Ovary (tissue), 9 donors: Measurements from ENCODE around the gene ISLR2. TPM values are rescaled to one million over a fixed set of nuclear protein-coding genes. Genes with fewer than 3 reads are reported as not detected.

Source experiments
- DNase-seq, 5 donors: peaks; one replicate each; pipeline ENCODE4 v3.0.0-alpha.2; 2019 to 2020
- H3K27ac ChIP-seq, 2 donors: fragments of 200-600 bp; one replicate each; pipeline versions ENCODE4 v1.5.1 to v1.8.0; 2019 to 2022
- H3K27me3 ChIP-seq: fragments of 200-600 bp; one replicate; pipeline ENCODE4 v1.8.0; 2022
- H3K36me3 ChIP-seq: fragments of 200-600 bp; sonication (generic); one replicate; pipeline ENCODE4 v1.5.1; 2019
- H3K4me1 ChIP-seq: one replicate; pipeline ENCODE4 v1.8.1; 2013; ENCODE audit warnings: mild to moderate bottlenecking, moderate library complexity; ENCODE audit not compliant: insufficient read depth
- H3K4me3 ChIP-seq: fragments of 200-600 bp; sonication (generic); one replicate; pipeline ENCODE4 v1.5.1; 2017
- H3K9me3 ChIP-seq, 2 donors: fragments of 200-600 bp in 1 of 2; sonication (generic) in 1 of 2; one replicate each; pipeline versions ENCODE4 v1.5.1 to v1.8.1; 2013 to 2019; ENCODE audit warnings: mild to moderate bottlenecking in 1 of 2, moderate library complexity in 1 of 2
- EP300 ChIP-seq: sonication (generic); formaldehyde crosslinking; IDR thresholded peaks from one replicate; pipeline ENCODE4 v1.6.1; 2017; ENCODE audit warnings: antibody characterized with exemption
- POLR2A ChIP-seq: fragments of 450-650 bp; IDR thresholded peaks from one replicate; pipeline ENCODE4 v1.6.1; 2017; ENCODE audit warnings: antibody characterized with exemption, mild to moderate bottlenecking, moderate library complexity
- whole genome bisulfite sequencing, 3 donors: extraction: QIAGEN DNeasy Blood & Tissue Kit in 1 of 3; methylation state at CpG; one replicate each; pipeline versions ENCODE4 v1.1.5 to v1.1.7; 2013 to 2017; 5-methylcytosine and 5-hydroxymethylcytosine counted together
- intact Hi-C, 4 donors: fragments of 100-400 bp; cut with DNase I; formaldehyde crosslinking; loops; one replicate each; pipeline versions ENCODE4 v1.11.0 to v1.15.1; 2022 to 2023
- polyA plus RNA-seq, 2 donors: library from polyadenylated mRNA; stranded (reverse); fragments of 200-250 nt in 1 of 2; fragments of 350-450 nt in 1 of 2; fragmentation: Illumina TruSeq in 1 of 2; extraction: RNeasy Lipid Tissue Mini Kit (QIAGEN cat#74804) in 1 of 2; gene quantifications; one replicate each; pipeline ENCODE4 v1.2.3, GENCODE V29; 2013 to 2014
- total RNA-seq, 7 donors: library from RNA; depleted of rRNA in 2 of 7; stranded (reverse); fragments of >200 nt in 2 of 7; fragmentation: NEBNext Ultra II Directional in 3 of 7; extraction: Animal tissue kit (Norgen Biotek cat#: 25700) in 3 of 7; gene quantifications; one replicate each; pipeline versions ENCODE4 v1.1.0 to v1.2.4, GENCODE V29; 2016 to 2023
- TF ChIP-seq, protein P1 (sequence below), 3 donors: fragments of 450-650 bp in 2 of 3; fragments of 200-600 bp in 1 of 3; IDR thresholded peaks; one replicate each; pipeline versions ENCODE4 v1.5.1 to v1.8.0; 2016 to 2022; ENCODE audit warnings: antibody characterized with exemption in 3 of 3, mild to moderate bottlenecking in 1 of 3
- donor health status: DM: no; HTN: no; CAD: no; lungs with moderate emphysema.
- donor health status: DM: no; HTN: no; CAD: no.
- donor health status: Bipolar disorder and iron deficiency.
- donor health status: DM: yes; HTN: yes; CAD: no.
- donor health status: DM: no; HTN: no; CAD: no.
- donor health status: DM: yes; HTN: yes; CAD: no.

The ISLR2 gene
- total and polyA plus RNA-seq, 9 donors = 0.11 to 1.1 (median 0.38) TPM; not detected in 1

DNA sequence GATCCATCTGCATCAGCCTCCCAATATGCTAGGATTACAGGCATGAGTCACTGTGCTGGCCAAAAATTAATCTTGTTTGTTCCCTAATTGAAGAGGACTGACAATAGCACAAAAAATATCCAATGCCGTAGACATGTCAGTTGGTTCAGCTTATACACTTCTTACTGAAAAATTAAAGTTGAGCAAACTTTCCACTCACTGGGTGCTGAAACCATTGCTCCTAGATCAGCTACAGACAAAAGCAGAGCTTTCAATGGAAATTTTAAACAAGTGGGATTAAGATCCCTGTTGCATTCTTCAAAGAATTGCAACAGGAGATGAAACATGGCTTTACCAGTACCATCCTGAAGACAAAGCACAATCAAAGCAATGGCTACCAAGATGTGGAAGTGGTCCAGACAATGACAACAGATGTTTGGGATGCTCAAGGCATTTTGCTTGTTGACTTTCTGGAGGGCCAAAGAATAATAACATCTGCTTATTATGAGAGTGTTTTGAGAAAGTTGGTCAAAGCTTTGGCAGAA is 16.0 kb downstream of the ISLR2 start:
- 91 to 95% (median 93%) methylated on average over 1 of the region's 1 CpG for WGBS, 3 donors
- DNase-seq = no peak
- intact Hi-C loops = no loop called here
- H3K27me3 ChIP-seq = no peaks in the 10 kb centered on the region
- no peaks in the 10 kb centered on the region for H3K36me3 ChIP-seq
- TF ChIP-seq EP300 (no peak), POLR2A (no peak)
- TF ChIP-seq, protein P1, sequence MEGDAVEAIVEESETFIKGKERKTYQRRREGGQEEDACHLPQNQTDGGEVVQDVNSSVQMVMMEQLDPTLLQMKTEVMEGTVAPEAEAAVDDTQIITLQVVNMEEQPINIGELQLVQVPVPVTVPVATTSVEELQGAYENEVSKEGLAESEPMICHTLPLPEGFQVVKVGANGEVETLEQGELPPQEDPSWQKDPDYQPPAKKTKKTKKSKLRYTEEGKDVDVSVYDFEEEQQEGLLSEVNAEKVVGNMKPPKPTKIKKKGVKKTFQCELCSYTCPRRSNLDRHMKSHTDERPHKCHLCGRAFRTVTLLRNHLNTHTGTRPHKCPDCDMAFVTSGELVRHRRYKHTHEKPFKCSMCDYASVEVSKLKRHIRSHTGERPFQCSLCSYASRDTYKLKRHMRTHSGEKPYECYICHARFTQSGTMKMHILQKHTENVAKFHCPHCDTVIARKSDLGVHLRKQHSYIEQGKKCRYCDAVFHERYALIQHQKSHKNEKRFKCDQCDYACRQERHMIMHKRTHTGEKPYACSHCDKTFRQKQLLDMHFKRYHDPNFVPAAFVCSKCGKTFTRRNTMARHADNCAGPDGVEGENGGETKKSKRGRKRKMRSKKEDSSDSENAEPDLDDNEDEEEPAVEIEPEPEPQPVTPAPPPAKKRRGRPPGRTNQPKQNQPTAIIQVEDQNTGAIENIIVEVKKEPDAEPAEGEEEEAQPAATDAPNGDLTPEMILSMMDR (IDR thresholded peaks at IDR 0.05) = no peak
- no peak overlapping the region for H3K27ac ChIP-seq
- no peak overlapping the region for H3K4me3 ChIP-seq
- H3K4me1 ChIP-seq = no peaks in the 10 kb centered on the region
- H3K9me3 ChIP-seq = peaks cover 0 to 5% of the 10 kb centered on the region in 2 donors

DNA sequence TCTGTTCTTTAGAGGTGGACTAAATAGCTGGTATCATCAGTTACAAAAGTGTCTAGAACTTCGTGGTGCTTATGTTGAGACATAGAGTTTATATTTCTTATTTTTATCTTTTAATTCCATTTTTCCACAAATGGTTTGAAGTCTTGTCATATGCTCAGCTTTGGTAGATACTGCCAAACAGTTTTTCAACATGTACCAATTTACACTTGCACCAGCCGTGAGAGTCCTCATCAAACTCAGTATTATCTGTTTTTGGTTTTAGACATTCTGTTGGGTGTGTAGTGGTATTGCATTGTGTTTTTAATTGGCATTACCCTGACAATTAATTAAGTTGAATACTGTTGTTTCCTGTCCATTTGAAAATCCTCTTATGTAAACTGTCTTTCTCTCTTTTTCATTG is 16.7 kb downstream of the ISLR2 start:
- Histone ChIP-seq H3K27me3 (no peaks in the 10 kb centered on the region), H3K36me3 (no peaks in the 10 kb centered on the region), H3K9me3 (peaks cover 0 to 5% of the 10 kb centered on the region in 2 donors), H3K4me3 (no peak overlapping the region), H3K4me1 (no peaks in the 10 kb centered on the region), H3K27ac (no peak overlapping the region)
- intact Hi-C loops = no loop called here
- TF ChIP-seq POLR2A (no peak), EP300 (no peak)
- TF ChIP-seq, protein P1 (IDR thresholded peaks at IDR 0.05) = no peak
- DNase-seq = no peak
- WGBS, 3 donors = 69 to 74% (median 70%) methylated on average over 2 of the region's 2 CpGs

DNA sequence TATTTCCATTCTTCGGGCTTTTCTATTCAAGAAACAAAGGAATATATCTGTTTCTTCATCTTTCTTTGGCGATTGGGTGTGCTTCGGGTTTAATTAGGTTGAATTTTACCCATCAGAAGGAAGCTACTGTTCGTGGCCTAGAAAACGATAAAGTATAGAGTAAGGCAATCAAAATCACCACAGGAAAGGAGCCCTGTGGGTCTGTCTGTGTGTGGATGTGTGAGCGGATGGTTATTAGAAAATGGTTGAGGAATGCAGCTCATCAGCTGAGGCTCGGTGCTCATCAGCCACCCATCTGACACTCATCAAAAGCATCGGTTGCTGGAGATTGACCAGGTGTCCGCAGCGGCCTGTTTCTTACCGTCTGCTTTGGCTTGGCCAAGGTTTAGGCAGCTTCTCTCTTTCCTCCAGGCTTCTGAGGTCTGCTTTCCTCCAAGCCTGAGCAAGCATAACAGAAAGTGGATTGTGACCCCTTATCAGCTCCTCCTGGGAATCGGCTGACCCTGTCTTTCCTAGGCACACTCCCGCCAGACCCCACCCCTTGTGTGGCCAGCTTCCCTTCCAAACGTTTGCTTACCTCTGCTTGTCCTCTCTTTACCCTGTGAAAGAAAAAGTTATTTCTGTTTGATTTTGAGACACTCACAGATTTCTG is 25.5 kb downstream of the ISLR2 start:
- intact Hi-C loops = no loop called here
- H3K27ac ChIP-seq = no peak overlapping the region
- WGBS, 3 donors = 63 to 68% (median 65%) methylated on average over 14 of the region's 14 CpGs
- no peak for TF ChIP-seq EP300
- TF ChIP-seq, protein P1 (IDR thresholded peaks at IDR 0.05) = no peak
- no peak for TF ChIP-seq POLR2A
- no peaks in the 10 kb centered on the region for H3K9me3 ChIP-seq
- no peak overlapping the region for H3K4me3 ChIP-seq
- H3K27me3 ChIP-seq = no peaks in the 10 kb centered on the region
- H3K36me3 ChIP-seq = no peaks in the 10 kb centered on the region
- no peak for DNase-seq
- peaks cover 1% of the 10 kb centered on the region for H3K4me1 ChIP-seq

DNA sequence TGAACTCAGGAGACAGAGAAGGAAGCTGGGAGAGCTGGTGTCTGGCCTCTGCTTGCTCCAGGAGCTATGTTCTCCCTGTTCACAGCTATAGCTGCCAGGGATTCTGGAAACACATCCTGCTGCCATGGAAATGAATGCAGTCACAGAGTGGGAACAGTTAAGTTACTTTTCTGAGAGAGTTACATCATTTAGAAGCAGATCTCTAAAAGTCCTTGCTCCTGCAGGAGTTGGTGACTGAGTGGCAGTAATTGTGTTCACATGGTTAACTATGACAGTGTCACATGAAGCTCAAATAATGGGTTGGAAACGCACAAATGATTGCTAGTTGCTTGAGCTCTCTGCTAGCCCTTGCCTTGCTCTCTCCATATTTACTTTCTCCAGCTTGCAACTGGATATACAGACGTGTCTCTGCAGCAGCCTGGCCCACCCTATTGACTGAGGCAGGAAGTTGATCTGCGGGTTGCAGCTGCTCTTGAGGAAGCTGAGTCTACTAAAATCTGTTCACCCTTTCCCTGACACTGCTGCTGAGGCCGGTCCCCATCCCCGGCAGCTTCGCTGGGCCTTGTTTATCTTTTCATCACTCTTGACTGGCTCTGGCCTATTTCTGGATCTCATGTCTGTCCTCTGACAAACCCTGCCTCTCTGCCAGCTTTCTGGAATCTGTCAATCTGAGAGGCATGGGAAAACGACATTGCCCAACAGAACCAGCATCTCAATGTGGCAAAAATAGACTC is 26.5 kb downstream of the ISLR2 start:
- WGBS, 3 donors = 33 to 48% (median 37%) methylated on average over 7 of the region's 7 CpGs
- H3K4me1 ChIP-seq = peaks cover 1% of the 10 kb centered on the region
- TF ChIP-seq, protein P1 (IDR thresholded peaks at IDR 0.05) = no peak
- TF ChIP-seq POLR2A (no peak), EP300 (no peak)
- H3K36me3 ChIP-seq = no peaks in the 10 kb centered on the region
- no peak overlapping the region for H3K27ac ChIP-seq
- no peaks in the 10 kb centered on the region for H3K27me3 ChIP-seq
- no peaks in the 10 kb centered on the region for H3K9me3 ChIP-seq
- intact Hi-C loops = no loop called here
- no peak overlapping the region for H3K4me3 ChIP-seq
- no peak for DNase-seq
